SK-N-SH treated with all-trans-retinoic acid at 6 μM for 48 hours (cell line): ENCODE results near the gene SNAPC5.
"Not testable (repeated sequence)": the region's sequence is repeated elsewhere in the genome, so short reads cannot be mapped to it uniquely, and the experiment has no call there.

ENCODE experiments used
- ATAC-seq: fragments of 200-7000 bp; cut with Tn5 transposase; 3 replicates; pipeline ENCODE4 v1.9.1; 2020; ENCODE audit warnings: mild to moderate bottlenecking, moderate library complexity
- ARNTL ChIP-seq: fragments of 450-650 bp; formaldehyde crosslinking; IDR thresholded peaks from 2 replicates; pipeline ENCODE4 v1.5.0; 2020; ENCODE audit warnings: low read depth, mild to moderate bottlenecking, moderate library complexity, borderline replicate concordance
- ESRRG ChIP-seq: fragments of 250-450 bp; sonication (Bioruptor Pico); IDR thresholded peaks from 2 replicates; pipeline ENCODE4 v1.6.1; 2021; ENCODE audit warnings: mild to moderate bottlenecking
- GLIS3 ChIP-seq: fragments of 250-450 bp; sonication (Bioruptor Pico); IDR thresholded peaks from 2 replicates; pipeline ENCODE4 v1.5.0; 2020; ENCODE audit warnings: mild to moderate bottlenecking, moderate library complexity
- ISL1 ChIP-seq: fragments of 250-450 bp; sonication (Bioruptor Pico); IDR thresholded peaks from 2 replicates; pipeline ENCODE4 v2.1.2; 2022; ENCODE audit warnings: mild to moderate bottlenecking, moderate library complexity
- OSR1 ChIP-seq: fragments of 250-450 bp; sonication (Bioruptor Pico); IDR thresholded peaks from 2 replicates; pipeline ENCODE4 v1.8.0; 2022; ENCODE audit warnings: moderate library complexity, mild to moderate bottlenecking, inconsistent platforms
- PPARA ChIP-seq: fragments of 250-450 bp; sonication (Bioruptor Pico); IDR thresholded peaks from 2 replicates; pipeline ENCODE4 v1.5.0; 2020; ENCODE audit warnings: mild to moderate bottlenecking, borderline replicate concordance
- RARB ChIP-seq: fragments of 250-450 bp; sonication (Bioruptor Pico); IDR thresholded peaks from 2 replicates; pipeline ENCODE4 v1.8.0; 2021; ENCODE audit warnings: mild to moderate bottlenecking, moderate library complexity
- SNAI2 ChIP-seq: fragments of 250-450 bp; sonication (Bioruptor Pico); IDR thresholded peaks from 2 replicates; pipeline ENCODE4 v1.5.0; 2020; ENCODE audit warnings: mild to moderate bottlenecking, moderate library complexity
- TCF4 ChIP-seq: fragments of 250-450 bp; sonication (Bioruptor Pico); IDR thresholded peaks from 2 replicates; pipeline ENCODE4 v1.8.0; 2021; ENCODE audit warnings: mild to moderate bottlenecking, moderate library complexity, borderline replicate concordance
- TOX ChIP-seq: fragments of 250-450 bp; sonication (Bioruptor Pico); IDR thresholded peaks from 2 replicates; pipeline ENCODE4 v1.8.0; 2021; ENCODE audit warnings: mild to moderate bottlenecking, moderate library complexity, borderline replicate concordance
- ZFP30 ChIP-seq: fragments of 450-650 bp; formaldehyde crosslinking; IDR thresholded peaks from 2 replicates; pipeline ENCODE4 v1.5.0; 2022; ENCODE audit warnings: mild to moderate bottlenecking, moderate library complexity
- ZNF565 ChIP-seq: fragments of 450-650 bp; formaldehyde crosslinking; conservative IDR thresholded peaks from 2 replicates; pipeline ENCODE4 v1.5.0; 2020; ENCODE audit warnings: low read depth, mild to moderate bottlenecking, moderate library complexity
- ZNF70 ChIP-seq: fragments of 450-650 bp; formaldehyde crosslinking; IDR thresholded peaks from 2 replicates; pipeline ENCODE4 v1.5.0; 2020; ENCODE audit warnings: mild to moderate bottlenecking, moderate library complexity
- TF ChIP-seq, protein P1 (sequence below): fragments of 250-450 bp; sonication (Bioruptor Pico); IDR thresholded peaks from 2 replicates; pipeline ENCODE4 v1.5.1; 2020; ENCODE audit warnings: low read depth, mild to moderate bottlenecking, moderate library complexity
- TF ChIP-seq, protein P2 (sequence below): fragments of 250-450 bp; sonication (Bioruptor Pico); IDR thresholded peaks from 2 replicates; pipeline ENCODE4 v1.8.0; 2021; ENCODE audit warnings: low read depth, mild to moderate bottlenecking, moderate library complexity, borderline replicate concordance
- TF ChIP-seq, protein P3 (sequence below): fragments of 250-450 bp; sonication (Bioruptor Pico); IDR thresholded peaks from 2 replicates; pipeline ENCODE4 v1.5.0; 2020; ENCODE audit warnings: mild to moderate bottlenecking, moderate library complexity
- TF ChIP-seq, protein P4 (sequence below): fragments of 250-450 bp; sonication (Bioruptor Pico); IDR thresholded peaks from 2 replicates; pipeline ENCODE4 v1.8.0; 2020; ENCODE audit warnings: mild to moderate bottlenecking, moderate library complexity, borderline replicate concordance

The SNAPC5 gene

DNA sequence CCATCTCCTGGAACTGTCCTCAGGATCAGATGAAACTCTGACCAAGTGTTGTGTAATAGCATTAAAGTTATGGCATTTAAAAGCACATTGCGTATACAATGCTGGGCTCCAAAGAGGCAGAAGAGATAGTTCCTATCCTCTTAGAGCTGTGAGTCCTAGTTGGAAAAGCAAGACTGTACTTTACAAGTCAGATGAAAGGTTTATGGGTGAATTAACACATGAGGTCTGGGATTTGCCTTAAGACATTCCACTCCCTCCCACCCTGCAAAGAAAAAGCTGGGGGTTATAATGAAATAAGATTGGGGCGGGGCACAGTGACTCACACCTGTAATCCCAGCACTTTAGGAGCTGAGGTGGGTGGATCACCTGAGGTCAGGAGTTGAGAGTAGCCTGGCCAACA, 35.6 kb downstream of the SNAPC5 start:
- no peak for TF ChIP-seq ISL1
- TF ChIP-seq ESRRG (CRISPR knock-in tag) = no peak
- no peak for ATAC-seq

DNA sequence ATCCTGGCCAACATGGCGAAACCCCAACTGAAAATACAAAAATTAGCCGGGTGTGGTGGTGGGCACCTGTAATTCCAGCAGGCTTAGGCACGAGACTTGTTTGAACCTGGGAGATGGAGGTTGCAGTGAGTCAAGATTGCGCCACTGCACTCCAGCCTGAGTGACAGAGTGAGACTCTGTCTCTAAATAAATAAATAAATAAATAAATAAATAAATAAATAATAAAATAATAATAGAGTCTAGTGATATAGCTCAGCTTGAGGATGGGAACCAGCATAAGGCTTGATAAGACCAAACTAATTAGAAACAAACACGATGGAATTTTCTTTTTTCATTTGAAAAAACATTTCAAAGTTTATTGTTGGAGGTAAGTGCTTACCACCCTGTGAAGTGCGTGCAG, 36.3 kb downstream of the SNAPC5 start:
- not testable (repeated sequence) for ATAC-seq

DNA sequence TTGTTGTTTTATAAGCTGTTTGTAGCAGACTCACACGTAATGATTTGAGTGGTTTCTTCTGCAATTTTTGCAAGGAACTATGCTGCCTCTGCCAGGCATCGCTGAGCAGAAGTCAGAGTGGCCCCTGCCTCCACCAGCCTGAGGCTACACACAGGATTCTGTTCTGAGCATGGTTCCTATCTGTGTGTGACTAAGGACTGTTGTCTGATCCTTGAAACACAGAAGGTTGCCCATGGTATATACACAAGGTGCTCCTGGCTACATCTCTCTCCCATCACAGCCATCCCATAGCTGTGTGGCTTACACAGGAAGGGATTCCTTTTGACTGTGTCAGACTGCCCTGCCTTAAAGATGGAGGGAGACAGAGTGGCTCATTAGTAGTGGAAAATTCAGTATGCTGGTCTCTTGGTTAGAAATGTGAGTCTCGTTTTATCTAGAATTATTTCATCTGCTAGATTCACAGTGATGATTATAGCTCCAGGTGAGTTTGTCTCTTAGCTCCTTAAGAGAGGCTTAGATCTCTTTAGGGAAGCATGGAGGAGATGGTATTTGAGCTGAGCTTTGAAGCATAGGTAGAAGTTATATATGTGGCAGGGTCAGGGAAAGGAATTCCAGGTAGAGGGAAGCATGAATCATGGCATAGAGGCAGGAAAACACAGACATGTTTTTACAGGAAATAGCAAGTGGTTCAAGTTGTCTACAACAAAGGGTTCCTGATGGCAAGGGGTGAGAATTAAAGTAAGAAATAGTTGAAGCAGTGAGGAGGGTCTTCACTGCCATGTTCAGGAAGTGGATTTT, 37.5 kb downstream of the SNAPC5 start:
- peak; percentile 78 for ATAC-seq
- TF ChIP-seq PPARA (CRISPR knock-in tag) (no peak), OSR1 (CRISPR knock-in tag) (no peak), ESRRG (CRISPR knock-in tag) (no peak), TOX (CRISPR knock-in tag) (no peak), RARB (CRISPR knock-in tag) (no peak)
- TF ChIP-seq, protein P1, sequence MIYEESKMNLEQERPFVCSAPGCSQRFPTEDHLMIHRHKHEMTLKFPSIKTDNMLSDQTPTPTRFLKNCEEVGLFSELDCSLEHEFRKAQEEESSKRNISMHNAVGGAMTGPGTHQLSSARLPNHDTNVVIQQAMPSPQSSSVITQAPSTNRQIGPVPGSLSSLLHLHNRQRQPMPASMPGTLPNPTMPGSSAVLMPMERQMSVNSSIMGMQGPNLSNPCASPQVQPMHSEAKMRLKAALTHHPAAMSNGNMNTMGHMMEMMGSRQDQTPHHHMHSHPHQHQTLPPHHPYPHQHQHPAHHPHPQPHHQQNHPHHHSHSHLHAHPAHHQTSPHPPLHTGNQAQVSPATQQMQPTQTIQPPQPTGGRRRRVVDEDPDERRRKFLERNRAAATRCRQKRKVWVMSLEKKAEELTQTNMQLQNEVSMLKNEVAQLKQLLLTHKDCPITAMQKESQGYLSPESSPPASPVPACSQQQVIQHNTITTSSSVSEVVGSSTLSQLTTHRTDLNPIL (CRISPR knock-in tag) = no peak
- TF ChIP-seq, protein P2, sequence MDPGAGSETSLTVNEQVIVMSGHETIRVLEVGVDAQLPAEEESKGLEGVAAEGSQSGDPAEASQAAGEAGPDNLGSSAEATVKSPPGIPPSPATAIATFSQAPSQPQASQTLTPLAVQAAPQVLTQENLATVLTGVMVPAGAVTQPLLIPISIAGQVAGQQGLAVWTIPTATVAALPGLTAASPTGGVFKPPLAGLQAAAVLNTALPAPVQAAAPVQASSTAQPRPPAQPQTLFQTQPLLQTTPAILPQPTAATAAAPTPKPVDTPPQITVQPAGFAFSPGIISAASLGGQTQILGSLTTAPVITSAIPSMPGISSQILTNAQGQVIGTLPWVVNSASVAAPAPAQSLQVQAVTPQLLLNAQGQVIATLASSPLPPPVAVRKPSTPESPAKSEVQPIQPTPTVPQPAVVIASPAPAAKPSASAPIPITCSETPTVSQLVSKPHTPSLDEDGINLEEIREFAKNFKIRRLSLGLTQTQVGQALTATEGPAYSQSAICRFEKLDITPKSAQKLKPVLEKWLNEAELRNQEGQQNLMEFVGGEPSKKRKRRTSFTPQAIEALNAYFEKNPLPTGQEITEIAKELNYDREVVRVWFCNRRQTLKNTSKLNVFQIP (CRISPR knock-in tag) = no peak
- TF ChIP-seq, protein P3, sequence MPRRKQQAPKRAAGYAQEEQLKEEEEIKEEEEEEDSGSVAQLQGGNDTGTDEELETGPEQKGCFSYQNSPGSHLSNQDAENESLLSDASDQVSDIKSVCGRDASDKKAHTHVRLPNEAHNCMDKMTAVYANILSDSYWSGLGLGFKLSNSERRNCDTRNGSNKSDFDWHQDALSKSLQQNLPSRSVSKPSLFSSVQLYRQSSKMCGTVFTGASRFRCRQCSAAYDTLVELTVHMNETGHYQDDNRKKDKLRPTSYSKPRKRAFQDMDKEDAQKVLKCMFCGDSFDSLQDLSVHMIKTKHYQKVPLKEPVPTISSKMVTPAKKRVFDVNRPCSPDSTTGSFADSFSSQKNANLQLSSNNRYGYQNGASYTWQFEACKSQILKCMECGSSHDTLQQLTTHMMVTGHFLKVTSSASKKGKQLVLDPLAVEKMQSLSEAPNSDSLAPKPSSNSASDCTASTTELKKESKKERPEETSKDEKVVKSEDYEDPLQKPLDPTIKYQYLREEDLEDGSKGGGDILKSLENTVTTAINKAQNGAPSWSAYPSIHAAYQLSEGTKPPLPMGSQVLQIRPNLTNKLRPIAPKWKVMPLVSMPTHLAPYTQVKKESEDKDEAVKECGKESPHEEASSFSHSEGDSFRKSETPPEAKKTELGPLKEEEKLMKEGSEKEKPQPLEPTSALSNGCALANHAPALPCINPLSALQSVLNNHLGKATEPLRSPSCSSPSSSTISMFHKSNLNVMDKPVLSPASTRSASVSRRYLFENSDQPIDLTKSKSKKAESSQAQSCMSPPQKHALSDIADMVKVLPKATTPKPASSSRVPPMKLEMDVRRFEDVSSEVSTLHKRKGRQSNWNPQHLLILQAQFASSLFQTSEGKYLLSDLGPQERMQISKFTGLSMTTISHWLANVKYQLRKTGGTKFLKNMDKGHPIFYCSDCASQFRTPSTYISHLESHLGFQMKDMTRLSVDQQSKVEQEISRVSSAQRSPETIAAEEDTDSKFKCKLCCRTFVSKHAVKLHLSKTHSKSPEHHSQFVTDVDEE (CRISPR knock-in tag) = no peak

DNA sequence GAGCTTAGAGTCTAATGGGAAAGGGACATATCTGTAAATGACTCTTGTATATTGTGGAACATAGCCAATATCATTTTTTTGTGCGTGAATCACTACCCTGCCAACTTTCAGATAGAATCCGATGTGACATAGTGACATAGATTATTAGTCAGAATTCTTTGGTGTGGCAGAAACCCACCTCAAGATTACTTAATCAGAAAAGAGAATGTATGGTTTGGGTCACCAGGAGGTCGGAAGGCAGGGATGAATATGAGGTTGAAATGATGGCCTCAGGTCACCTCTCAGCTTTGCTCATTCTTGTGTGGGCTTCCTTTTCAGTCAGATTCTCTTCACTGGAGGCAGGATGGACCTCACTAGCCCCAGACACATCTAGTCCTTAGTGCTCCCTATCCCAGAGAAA, 41.4 kb downstream of the SNAPC5 start:
- ATAC-seq = peak; percentile 55
- TF ChIP-seq ISL1 = no peak
- TF ChIP-seq TCF4 (CRISPR knock-in tag) = no peak
- TF ChIP-seq ZFP30 (CRISPR knock-in tag) = no peak
- no peak for TF ChIP-seq ZNF565 (CRISPR knock-in tag)

DNA sequence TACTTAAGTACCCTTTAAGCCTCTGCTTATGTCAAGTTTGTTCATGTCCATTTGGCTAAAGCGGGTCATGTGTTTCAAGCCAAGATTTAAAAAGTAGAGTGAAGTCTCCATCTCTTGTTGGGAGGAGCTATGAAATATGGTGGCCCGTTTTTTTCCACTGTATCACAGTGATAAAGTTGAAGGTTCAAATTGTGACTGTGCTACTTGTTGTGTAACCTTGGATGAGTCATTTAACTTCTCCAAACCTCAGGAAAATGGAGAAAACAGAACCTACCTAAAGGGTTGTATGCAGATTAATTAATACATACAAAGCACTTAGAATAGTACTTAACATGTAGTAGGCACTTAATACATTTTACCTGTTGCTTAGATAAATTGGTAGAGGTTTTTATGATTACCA, 43.4 kb downstream of the SNAPC5 start:
- ATAC-seq = no peak
- TF ChIP-seq RARB (CRISPR knock-in tag) (no peak), ISL1 (no peak), ZNF70 (CRISPR knock-in tag) (no peak), GLIS3 (CRISPR knock-in tag) (no peak), ZNF565 (CRISPR knock-in tag) (no peak), SNAI2 (CRISPR knock-in tag) (no peak), ESRRG (CRISPR knock-in tag) (no peak), TOX (CRISPR knock-in tag) (no peak)

DNA sequence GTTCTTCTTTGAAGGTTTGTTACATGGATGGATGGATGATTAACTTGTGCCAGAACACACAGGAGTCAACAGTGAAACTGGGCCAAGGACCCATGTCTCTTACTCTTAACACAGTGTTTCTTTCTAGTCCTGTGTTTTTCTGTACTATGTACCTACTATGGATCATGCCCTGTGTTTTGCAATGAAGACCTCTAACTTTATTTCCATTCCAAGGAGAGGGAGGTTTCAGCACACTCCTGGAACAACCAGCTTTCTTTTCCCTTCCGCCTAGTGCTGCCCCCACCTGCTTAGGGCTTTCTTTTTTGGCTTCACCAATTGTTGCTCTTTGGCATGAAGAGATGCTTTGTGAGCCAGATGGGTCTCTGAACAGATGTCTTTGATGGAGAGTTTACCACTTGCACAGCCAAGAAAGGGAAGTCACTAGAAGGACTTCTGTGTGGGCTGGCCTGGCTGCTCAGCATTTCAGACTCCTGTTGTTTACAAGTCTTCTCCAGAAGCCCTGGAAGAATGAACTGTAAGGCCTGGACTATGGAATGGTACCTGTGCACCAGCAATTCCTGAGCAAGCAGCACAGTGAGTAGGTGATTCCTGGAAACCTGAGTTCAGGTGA, 44.5 kb downstream of the SNAPC5 start:
- no peak for ATAC-seq
- TF ChIP-seq TCF4 (CRISPR knock-in tag) (no peak), TOX (CRISPR knock-in tag) (no peak), OSR1 (CRISPR knock-in tag) (no peak), PPARA (CRISPR knock-in tag) (no peak), GLIS3 (CRISPR knock-in tag) (no peak), ESRRG (CRISPR knock-in tag) (no peak), ZFP30 (CRISPR knock-in tag) (no peak), ISL1 (no peak), ARNTL (CRISPR knock-in tag) (no peak)
- TF ChIP-seq, protein P4, sequence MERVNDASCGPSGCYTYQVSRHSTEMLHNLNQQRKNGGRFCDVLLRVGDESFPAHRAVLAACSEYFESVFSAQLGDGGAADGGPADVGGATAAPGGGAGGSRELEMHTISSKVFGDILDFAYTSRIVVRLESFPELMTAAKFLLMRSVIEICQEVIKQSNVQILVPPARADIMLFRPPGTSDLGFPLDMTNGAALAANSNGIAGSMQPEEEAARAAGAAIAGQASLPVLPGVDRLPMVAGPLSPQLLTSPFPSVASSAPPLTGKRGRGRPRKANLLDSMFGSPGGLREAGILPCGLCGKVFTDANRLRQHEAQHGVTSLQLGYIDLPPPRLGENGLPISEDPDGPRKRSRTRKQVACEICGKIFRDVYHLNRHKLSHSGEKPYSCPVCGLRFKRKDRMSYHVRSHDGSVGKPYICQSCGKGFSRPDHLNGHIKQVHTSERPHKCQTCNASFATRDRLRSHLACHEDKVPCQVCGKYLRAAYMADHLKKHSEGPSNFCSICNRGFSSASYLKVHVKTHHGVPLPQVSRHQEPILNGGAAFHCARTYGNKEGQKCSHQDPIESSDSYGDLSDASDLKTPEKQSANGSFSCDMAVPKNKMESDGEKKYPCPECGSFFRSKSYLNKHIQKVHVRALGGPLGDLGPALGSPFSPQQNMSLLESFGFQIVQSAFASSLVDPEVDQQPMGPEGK = no peak
- TF ChIP-seq, protein P2 (CRISPR knock-in tag) = no peak
- TF ChIP-seq, protein P3 (CRISPR knock-in tag) = no peak
